HG03108 (cell line): ENCODE data around the gene NKX6-2.

ENCODE experiments used
- ATAC-seq: cut with Tn5 transposase; IDR thresholded peaks from one replicate; pipeline ENCODE4 v1.9.1; 2021; ENCODE audit warnings: moderate library complexity; ENCODE audit not compliant: unreplicated experiment

The NKX6-2 gene

DNA sequence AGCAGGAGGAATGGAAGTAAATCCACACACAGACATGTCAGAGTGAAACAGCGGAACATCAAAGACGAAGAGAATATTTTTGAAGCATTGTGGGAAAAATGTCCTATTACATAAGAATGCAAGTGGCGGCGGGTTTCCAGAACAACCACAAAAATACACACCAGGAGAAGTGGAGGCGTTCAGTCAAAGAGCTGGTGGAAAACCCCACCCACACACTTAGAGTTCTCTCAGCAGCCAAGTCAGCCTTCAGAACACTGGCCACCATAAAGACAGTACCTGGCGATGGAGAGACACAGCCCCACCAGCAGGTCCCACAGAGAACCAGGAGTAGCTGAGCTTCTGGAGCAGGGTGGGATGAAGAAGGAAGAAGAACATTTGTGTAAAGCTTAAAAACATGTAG lies 23.7 kb downstream of the NKX6-2 start:
- ATAC-seq, result no peak

DNA sequence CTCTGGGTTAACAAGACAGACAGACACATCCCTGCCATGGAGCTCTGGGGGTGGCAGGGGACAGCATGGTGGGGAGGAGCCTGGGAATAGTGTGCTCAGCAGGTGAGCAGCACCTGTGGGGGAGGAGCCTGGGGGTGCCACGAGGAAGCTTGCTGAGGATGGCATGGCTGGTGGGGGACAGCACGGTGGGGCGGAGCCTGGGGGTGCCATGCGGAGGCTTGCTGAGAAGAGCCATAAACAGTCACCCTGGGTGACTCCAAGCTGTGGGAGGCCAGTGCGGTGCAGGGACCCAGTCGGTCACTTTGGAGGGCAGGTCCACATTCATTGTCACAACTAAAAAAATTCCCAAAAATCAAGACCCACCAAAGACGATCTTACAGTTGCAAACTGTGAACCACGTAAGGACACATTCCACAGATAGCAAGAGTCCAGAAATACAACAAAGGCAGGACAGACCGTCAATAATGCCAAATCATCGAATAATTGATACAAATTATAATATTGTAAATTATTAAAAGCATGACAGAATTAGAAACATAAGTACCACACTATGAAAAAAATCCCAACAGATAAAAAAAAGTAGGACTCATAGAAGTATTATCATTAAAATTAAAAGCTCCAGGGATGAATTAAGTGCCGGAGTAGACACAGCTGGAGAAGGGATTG lies 24.4 kb downstream of the NKX6-2 start:
- no peak for ATAC-seq

DNA sequence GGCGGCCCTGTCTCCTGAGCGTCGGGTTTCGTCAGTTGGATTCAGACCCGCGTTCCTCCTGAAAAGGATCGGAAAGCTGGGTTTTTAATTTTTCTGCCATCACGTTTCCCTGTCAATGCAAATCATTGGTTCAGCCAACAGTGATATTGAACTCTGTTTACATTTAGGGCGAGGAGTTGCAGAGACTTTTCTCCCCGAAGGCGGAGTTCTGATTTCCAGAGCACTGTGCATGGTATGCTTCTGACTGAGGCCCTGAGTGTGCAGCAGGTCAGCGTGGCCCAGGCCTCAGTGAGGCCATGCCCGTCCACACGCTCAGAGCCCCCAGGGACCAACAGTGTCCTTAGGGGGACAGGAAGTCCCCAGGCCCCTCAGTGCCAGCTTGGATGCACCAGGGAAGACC lies 27.1 kb downstream of the NKX6-2 start:
- ATAC-seq, result no peak

DNA sequence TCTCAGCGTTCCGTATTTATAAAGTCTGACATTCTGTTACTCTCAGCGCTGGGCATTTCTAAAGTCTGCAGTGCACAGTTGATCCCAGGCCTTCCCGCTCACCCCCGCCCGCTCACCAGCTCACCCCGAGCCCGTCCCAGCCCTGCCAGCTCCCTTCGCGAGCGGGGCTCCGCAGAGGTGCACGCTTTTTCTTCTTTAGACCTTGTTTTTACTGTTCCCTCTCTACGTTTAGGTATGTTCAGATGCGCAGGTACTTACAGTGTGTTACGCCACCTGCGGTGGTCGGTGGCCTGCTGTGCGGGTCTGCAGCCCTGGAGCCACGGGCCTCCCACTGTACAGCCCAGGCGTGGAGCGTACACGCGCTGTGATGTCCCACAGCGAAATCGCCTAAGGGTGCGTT lies 28.8 kb downstream of the NKX6-2 start:
- no peak for ATAC-seq

DNA sequence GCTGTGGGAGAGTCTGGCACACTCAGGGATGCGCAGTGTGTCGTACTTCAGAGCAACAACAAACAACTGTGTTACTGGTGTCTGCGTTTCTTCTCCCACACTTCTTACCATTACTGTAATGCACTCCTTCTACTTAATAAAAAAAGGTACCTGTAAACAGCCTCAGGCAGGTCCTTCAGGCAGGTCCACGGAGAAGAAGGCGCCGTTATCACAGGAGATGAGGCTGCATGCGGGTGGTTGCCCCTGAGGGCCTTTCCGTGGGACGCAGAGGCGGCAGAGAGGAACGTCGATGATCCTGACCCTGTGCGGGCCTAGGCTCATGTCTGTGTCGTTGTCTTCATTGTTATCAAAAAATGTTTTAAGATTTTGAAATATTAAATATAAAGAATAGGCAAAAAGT lies 29.4 kb downstream of the NKX6-2 start:
- no peak for ATAC-seq

DNA sequence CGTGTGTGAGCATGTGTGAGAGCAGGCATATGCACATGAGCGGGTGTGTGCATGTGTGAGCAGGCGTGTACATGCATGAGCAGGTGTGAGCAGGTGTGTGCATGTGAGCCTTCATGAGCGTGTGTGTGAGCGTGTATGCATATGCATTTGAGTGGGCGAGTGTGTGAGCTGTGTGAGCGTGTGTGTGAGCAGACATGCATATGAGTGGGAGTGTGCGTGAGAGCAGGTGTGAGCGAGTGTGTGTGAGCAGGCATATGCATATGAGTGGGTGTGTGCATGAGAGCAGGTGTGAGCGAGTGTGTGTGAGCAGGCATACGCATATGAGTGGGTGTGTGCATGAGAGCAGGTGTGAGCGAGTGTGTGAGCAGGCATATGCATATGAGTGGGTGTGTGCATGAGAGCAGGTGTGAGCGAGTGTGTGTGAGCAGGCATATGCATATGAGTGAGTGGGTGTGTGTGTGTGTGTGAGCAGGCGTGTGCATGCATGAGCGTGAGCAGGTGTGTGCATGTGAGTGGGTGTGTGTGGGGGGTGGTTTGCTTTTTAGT lies 30.7 kb downstream of the NKX6-2 start:
- no peak for ATAC-seq

DNA sequence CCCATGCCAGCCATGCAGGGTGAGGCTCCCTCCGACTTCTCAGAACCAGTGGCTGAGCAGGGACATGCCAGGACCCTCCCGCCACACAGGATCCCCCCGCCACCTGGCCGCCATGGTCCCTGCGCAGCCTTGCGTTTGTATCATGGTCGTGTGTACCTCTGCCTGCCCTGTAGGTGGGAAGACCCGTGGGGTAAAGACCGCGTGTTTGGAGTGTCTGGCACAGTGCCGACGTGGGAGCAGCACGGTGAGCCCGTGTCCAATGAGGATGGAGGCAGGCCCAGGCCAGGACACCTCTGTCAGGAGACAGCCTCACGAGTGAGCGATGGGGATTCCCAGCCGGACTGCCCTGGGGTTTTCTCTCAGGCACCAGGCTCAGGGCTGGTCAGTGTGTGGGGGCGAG lies 31.9 kb downstream of the NKX6-2 start:
- ATAC-seq, result no peak

DNA sequence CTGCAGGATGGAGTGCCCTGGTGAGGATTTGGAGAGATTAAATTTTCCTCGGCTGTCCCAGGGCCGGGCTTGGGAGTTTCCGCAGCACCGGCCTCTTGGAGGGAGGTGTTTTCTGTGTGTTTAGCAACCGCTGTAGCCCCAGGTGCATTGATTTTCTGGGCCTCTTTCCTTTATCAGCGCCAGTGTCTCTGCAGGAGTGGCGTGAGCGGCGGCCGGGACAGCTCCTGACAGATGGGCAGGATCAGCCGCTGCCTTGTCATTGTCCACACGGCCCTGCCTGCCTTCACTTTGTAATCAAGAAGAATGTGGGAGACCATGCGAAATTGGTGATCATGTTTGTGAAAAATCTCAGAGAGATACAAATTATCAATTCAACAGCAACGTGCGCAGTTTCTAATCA lies 32.4 kb downstream of the NKX6-2 start:
- ATAC-seq, result no peak

DNA sequence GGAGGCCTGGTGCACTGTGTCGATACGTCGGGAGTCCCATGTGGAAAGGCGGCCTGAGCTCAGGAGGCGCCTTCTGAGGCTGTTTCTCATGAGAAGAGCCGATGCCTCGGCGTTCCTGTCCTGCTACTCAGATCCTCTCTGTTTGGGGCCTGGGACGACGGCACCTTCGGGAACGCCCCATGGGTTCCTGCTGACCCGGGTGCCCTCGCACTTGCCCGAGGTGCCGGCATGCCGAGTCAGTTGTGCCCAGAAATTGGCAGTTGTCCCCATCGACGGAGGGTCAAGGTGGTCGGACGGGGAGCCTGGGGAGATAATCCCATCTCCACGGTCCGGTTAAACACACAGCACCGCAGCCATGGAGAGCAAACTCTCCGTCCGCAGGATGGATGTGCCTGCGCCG lies 33.0 kb downstream of the NKX6-2 start:
- ATAC-seq, result no peak

DNA sequence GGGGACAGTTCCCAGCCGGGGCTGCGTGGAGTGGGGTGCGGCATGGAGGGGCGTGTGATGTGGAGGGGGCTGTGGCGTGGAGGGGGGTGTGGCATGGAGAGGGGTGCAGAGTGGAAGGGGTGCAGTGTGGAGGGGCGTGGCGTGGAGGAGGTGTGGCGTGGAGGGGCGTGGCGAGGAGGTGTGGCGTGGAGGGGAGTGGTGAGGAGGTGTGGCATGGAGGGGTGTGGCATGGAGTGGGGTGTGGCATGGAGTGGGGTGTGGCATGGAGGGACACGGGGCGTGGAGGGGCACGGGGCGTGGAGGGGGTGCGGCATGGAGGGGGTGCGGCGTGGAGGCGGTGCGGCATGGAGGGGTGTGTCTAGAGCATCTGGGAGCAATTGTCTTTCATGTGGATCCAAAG lies 33.6 kb downstream of the NKX6-2 start:
- no peak for ATAC-seq

DNA sequence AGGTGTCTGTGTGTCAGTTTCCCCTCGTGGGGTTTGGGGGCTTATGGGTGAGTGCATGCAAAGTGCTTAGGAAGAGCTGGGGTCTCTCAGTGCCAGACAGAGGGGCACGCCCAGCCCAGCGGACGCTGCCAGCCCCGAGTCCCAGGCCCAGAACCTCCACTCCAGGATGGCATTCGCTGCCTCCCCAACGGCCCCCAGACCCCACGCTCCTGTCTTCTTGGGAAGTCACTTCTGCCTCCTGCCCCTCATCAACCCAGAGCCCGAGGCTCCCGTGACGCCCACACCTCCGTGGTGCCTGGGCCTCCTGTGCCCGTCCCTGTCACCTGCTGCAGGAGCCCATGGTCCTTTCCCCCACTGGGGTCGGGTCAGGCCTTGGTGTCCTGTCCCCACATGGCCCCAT lies 35.0 kb downstream of the NKX6-2 start:
- no peak for ATAC-seq

DNA sequence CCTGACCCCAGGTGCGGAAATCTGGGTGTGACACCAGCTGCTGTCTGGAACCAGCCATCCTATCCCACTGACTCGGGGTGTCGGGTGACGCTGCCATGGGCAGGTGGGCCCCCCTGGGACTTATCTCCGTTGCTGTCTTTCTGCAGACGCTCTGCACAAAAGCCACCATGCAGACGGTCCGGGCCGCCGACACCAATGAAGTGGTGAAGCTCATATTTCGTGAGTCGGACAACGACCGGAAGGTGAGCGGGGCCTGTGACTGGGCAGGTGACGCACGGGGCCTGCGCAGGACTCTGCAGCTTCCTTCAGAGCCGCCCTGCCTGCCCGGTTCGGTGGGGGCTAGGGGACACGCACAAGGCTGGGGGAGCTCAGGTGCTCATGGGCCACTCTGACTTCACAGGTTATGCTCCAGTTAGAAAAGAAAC lies 36.6 kb downstream of the NKX6-2 start:
- ATAC-seq, result no peak

DNA sequence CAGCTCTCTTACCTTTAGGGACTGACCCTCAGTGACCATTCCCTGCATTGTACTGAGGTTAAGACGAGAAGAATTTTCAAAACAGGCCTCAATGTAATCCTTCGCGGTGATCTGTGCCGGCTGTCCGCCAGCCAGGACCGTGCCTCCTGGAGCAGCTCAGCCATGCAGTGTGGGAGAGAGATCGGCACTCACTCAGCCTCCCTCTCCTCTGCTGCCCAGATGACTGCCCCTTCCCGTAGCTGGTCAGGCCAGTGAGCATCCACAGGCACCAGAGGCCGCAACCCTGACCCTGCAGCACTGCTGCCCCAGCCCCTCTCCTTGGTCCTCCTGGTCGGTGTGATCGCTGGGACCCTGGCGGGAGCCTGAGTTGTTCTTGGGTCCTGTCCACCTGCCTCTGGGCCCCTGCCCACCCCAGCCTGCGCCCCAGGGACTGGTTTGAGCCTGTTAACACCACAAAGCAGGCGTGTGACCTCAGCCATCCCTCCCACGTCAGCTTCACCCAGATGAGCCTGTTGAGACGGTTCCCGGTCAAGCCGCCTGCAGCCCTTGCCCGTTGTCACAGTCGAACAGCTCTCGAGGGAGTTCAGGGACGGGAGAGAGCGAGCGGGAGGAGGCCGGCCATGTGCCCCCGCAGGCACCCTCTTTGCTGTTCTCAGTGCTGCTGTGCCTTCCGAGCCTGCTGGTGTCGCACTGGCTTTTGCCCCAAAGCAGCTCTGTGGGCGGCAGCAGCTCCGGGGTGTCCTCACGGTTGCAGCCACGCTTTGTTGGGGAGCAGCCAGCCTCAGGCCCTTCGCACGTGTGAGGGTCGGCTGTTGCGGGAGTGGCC lies 37.2 kb downstream of the NKX6-2 start:
- ATAC-seq, result no peak

DNA sequence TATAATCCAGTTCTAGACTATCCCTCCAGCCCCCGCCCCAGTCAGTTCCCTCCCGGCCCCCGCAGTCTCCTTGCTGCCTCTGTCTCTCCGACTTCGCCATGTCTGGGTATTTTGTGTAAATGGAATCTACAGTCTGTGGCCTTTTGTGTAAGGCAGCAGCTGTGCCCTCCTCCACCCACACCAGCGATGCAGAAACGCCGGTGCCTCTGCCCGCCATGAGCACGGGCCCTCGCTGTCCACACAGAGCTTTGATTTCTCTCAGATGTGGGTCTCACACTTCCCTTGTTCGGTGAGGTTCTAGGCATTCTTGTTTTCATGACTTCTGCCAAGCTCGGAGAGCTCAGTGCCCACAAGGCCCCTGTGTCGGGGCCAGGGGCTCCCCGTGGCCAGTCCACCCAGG lies 37.8 kb downstream of the NKX6-2 start:
- no peak for ATAC-seq

DNA sequence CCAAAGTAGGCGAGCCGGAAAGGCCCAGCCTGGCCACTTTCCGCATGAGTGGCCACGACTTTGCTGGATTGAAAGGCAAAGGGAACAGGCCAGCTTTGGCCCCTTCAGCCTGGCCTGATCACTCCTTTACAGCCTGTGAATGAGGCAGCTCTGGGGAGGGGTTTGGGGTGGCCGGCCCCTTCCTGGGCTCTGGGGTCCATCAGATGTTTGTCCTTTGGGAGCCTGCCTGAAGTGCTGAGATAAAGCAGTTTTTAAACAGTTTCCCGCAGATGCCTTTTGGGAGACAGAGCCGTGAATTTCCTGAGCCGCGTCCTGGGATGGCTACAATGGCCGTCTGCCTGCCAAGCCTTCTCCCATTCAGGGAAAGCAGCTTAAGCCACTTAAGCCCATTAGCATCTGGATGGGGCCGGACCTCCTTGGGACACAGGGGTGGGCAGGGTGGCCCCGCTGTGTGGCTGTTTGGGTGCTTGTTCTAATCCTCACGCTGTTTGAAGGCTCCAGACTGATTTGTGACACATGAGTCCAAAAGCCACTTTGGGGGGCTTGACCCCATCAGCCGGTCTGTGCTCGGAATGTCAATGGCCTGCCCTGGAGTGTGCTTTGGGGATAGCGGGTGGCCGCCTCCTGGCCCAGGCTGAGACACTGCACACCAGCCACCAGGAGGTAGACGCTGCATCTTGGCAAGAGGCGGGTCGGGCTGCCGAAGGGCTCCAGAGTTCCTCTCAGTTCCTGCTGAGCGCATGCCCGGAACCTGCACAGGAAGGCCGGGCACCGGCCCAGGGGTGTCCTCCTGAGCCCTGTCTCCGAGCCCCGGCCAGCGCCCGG lies 38.9 kb downstream of the NKX6-2 start:
- no peak for ATAC-seq

DNA sequence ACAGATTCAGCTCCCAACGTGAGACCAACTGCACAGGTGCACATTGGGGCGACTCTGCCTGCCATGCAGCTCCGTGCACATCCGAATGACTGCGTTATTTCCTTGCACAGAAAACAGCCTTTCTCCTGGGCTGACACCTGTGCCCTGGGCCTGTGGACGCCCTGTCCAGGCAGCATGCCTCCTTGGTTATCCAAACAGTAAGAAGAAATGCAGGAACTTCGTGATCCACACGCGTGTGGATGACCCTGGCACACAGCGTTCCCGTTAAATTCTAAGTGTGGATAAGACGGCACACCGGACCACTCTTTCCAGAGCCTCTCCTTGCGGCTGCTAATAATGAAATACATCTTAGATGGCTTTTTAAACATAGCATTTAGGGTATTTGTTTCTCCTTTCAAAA lies 39.6 kb downstream of the NKX6-2 start:
- ATAC-seq, result no peak

DNA sequence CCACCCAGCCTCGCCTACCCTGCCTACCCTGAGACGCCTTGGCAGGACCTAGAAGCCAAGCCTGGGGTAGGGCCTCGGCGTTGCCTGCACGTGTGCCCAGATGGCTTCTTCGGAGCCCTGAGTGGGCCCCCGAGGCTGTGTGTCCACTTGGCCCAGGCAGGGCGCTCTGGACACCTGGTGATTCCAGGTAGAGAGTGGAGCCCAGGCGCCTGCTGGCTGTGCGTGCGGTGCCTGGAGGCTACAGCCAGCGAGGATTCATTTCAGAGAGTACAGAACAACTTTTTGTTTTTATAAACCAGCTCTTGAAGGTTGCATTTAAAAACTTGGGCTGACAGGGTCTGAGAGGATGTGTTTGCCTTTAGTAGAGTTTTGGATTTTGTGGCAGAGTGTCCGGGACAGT lies 40.0 kb downstream of the NKX6-2 start:
- no peak for ATAC-seq

DNA sequence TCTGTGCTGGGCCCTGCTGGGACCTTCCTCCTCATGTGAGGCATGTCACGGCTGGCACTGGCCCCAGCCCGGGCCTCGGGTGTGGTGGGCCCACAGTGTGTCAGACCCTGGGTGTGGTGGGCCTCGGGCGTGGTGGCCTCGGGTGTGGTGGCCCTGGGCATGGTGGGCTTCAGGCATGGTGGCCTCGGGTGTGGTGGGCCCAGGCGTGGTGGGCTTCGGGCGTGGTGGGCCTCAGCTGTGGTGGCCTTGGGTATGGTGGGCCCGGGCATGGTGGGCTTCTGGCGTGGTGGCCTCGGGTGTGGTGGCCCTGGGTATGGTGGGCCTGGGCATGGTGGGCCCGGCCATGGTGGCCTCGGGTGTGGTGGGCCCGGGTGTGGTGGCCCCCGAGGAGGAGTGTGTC lies 40.4 kb downstream of the NKX6-2 start:
- ATAC-seq, result no peak

DNA sequence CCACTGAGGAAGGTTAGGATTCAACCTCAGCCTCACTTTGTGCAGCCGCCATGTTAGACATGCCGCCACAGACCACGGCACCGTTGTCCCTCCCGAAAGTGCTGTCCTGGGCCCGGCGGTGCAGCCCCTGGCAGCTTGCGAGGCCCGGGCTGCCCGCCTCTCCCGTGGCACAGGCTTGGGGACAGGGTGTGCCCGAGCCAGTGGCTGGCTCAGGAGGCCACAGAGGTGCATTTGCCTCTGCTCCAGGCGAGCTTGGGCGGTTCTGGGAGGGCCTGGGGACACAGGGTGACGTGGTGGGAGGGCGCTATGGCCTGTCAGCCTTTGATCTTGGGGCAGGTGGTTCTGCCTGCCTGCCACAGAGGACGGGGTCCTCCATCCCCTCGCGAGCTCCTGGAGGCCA lies 41.1 kb downstream of the NKX6-2 start:
- ATAC-seq, result no peak

DNA sequence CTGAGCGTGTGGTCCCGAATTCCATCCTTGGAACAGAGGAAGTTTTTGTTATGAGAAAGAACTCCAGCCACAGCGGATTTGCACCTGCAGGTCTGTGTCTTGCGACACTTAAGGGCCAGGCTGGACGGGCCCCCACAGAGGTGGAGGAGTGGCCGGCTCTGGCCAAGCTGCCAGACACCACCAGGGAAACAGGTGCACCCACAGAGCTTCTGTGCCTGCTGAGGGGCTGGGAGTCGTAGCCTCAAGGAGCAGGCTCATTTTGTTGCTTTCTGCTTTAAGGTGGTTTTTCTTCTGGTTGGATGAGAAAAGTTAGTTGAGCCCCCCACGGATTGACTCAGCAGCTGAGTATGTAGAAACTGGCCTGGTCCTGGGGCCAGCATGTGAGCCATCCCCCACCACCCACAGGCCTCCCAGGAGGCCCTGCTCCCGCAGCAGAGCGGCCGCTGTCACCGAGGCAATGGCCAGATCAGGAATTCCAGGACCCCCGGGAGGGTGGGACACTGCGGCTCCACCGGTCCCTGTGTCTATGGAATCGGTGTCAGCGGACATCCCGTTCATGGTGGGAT lies 41.9 kb downstream of the NKX6-2 start:
- ATAC-seq, result no peak
